Stimulated activated CD8-positive, alpha-beta memory T cell treated with anti-CD3 and anti-CD28 coated beads, Interleukin-7, amount 100 ng/mL, for 48 hours (primary cell): ENCODE results near the gene IFNL4.
"Not testable (repeated sequence)": the region's sequence is repeated elsewhere in the genome, so short reads cannot be mapped to it uniquely, and the experiment has no call there.

Experiments
- DNase-seq, 2 donors: peaks; one replicate each; pipeline ENCODE4 v3.0.0-alpha.2; 2020; ENCODE audit warnings: low read depth in 1 of 2; ENCODE audit errors: extremely low read depth in 1 of 2

The IFNL4 gene

DNA sequence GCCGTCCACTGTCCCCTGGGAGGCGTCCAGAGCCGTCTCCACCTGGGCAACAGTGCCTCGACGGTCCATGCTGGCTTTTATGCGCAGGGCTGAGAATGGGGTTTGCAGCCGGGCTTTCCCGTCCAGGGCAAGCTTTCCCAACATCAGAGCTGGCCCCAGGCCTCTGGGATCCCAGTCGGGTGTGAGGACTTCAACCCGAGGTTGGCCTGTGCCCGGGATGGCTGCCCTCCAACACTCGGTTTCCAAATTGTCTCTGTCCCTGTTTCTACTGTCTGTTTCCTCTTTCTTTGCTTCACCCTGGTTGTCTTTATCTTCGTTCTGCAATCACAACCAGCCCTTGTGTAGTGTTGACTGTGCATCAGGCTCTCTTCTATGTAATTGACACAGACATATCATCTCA lies at the start of gene IFNL4:
Gene IFNL4, minus strand, starts transcription at position 51 of the 400 bp plus-strand sequence.
- no peak for DNase-seq

DNA sequence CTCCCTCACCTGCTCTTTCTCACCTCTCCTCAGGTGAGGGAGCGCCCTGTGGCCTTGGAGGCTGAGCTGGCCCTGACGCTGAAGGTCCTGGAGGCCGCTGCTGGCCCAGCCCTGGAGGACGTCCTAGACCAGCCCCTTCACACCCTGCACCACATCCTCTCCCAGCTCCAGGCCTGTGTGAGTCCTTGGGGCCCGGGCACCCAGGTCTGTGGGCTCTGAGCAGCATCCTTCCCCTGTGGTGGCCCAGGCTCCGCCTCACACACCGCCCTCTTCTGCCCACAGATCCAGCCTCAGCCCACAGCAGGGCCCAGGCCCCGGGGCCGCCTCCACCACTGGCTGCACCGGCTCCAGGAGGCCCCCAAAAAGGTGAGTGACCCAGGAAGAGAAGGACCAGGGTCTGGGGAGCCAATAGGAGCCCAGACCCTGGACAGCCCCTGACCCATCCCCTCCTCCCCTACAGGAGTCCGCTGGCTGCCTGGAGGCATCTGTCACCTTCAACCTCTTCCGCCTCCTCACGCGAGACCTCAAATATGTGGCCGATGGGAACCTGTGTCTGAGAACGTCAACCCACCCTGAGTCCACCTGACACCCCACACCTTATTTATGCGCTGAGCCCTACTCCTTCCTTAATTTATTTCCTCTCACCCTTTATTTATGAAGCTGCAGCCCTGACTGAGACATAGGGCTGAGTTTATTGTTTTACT lies 49.4 kb upstream of the IFNL4 start:
- peak; percentile 47 for DNase-seq

DNA sequence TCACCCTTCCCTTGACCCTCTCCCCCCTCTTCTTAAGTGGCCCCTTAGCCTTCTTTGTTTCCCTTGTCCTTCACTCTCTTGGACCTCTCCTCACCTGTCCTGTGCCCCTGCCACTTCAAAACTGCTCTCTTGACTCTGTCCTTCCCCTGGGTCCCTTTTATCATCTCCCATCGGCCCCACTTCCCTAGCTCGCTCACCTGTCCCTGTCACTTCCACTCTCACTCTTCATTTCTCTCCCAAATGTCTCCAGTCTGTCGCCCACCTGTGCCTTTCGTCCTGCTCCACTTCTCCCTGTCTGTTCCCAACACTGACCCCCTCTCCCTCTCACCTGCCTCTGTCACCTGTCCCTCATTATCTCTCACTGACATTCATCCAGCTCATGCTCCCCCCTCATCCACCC lies 48.2 kb upstream of the IFNL4 start:
- DNase-seq = no peak

DNA sequence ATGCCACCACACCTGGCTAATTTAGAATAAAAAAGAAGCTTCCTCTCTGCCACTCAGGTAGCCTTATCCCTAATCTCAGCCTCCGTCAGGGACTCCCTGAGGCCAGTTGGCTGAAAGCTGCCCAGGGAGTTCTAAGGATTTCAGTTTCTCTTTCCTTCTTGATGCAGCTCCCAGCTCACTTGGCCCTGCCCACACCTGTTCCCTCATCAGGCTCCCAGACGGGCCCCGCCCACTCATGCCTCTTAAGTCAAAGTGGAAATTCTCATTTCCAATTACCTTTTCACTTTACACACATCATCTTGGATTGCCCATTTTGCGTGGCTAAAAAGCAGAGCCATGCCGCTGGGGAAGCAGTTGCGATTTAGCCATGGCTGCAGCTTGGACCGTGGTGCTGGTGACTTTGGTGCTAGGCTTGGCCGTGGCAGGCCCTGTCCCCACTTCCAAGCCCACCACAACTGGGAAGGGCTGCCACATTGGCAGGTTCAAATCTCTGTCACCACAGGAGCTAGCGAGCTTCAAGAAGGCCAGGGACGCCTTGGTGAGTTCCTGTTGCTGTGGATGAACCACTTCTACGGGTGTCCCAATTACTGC lies 47.5 kb upstream of the IFNL4 start, which contains the start of gene IFNL1:
Gene IFNL1, plus strand, starts transcription at position 353 of the 591 bp plus-strand sequence. Its CDS starts 15 bp downstream, at position 368.
- no peak for DNase-seq

DNA sequence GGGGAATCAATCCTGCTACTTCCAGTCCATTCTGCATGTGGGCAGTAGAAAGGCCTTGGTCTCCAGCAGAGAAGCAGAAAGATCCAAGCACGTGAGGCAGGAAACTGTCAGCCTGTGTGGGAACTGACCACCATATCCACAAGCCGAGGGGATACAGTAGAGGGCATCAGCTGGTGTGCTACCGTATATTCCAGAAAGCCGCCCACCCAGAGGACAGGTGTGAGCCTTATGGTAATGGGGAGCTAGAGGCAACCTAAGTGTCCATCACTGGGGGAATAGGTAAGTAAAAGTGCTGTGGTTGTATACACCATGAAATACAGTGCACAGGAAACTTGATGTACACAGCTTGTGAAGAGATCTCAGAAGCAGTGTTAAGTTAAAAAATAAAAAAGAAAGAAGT lies 44.7 kb upstream of the IFNL4 start:
- DNase-seq = no peak

DNA sequence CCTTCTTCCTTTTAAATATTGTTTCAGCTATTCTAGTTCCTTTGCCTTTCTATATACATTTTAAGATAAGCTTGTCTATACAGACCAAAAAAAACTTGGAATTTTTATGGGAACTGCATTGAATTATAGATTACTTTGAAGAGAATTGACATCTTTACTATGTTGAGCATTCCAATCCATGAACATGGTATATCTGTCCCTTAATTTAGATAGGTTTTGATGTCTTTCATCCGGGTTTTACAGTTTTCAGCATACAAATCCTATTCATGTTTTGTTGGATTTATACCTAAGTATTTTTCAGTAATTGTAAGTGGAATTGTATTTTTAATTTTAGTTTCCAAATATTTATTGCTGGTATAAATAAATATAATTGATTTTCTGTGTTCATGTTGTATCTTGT lies 35.4 kb upstream of the IFNL4 start:
- no peak for DNase-seq

DNA sequence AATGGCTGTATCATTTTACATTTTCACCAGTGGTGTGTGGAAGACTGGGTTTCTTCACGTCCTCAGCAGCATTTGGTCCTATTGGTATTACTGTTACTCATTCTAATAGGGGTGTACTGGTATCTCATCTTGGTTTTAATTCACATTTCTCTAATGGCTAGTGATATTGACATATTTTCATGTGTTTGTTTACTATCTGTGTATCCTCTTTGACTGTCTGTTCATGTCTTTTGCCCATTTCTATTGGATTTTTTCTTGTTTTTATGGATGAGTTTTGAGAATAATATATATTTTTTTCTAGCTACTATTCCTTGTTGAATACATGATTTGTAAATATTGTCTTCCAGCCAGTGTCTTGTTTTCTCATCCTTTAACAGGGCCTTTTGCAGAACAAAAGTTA lies 33.4 kb upstream of the IFNL4 start:
- DNase-seq = no peak

DNA sequence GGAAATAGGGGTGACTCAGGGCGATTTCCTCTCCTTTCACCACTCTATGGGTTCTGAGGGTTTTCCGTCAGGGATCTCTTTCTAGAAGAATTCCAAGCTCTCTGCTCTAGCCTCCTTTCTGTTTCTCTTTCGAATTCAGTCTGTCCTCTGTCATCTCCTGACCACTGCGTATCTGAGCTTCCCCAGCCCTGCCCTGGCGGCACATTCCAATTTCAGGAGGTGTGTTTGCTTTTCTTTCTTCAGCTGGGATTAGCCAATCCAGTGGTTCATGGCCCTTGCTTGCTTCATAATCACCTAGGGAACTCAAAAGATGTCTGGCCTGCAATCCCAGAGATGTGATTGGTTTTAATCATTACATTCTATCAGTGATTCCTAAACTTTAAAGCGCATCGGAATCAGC lies 28.9 kb upstream of the IFNL4 start:
- no peak for DNase-seq

DNA sequence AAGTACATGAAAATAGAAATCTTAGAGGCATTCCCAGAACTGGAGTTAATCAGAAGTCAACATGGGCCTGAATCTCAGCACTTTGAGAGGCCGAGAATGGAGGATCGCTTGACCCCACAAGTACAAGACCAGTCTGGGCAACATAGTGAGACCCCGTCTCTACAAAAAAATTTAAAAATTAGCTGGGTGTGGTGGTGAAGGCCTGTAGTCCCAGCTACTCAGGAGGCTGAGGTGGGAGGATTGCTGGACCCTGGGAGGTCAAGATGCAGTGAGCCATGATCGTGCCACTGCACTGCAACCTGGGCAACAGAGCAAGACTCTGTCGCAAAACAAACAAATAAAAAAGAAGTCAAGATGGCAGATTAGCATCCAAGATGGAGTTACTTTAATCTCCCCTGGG lies 28.1 kb upstream of the IFNL4 start:
- DNase-seq = no peak

DNA sequence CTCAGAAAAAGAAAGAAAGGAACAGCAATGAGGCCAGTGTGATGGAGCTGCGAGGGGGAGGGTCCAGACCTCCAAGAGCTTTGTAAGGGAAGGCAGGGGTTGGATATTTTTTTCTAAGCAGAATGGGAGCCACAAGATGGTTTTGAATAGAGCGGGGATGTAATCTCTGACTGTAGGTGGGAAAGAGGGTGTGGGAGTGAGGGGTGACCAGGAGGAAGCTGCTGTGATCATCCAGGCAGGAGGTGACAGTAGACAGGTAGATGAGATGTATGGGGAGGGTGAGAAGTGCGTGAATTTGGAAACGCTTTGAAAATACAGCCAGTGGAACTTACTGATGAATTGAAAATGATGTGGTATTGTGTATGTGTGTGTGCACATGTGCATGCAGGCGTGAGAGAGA lies 26.9 kb upstream of the IFNL4 start:
- no peak for DNase-seq

DNA sequence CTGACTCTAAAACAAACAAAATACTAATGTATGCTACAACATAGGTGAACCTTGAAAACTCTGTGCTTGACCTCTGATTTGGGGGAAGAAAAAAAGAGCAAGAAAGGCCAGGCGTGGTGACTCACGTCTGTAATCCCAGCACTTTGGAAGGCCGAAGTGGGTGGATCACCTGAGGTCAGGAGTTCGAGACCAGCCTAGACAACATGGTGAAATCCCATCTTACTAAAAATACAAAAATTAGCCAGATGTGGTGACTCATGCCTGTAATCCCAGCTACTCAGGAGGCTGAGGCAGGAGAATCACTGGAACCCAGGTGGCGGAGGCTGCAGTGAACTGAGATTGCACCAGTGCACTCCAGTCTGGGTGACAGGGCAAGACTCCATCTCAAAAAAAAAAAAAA lies 25.2 kb upstream of the IFNL4 start:
- DNase-seq = not testable (repeated sequence)

DNA sequence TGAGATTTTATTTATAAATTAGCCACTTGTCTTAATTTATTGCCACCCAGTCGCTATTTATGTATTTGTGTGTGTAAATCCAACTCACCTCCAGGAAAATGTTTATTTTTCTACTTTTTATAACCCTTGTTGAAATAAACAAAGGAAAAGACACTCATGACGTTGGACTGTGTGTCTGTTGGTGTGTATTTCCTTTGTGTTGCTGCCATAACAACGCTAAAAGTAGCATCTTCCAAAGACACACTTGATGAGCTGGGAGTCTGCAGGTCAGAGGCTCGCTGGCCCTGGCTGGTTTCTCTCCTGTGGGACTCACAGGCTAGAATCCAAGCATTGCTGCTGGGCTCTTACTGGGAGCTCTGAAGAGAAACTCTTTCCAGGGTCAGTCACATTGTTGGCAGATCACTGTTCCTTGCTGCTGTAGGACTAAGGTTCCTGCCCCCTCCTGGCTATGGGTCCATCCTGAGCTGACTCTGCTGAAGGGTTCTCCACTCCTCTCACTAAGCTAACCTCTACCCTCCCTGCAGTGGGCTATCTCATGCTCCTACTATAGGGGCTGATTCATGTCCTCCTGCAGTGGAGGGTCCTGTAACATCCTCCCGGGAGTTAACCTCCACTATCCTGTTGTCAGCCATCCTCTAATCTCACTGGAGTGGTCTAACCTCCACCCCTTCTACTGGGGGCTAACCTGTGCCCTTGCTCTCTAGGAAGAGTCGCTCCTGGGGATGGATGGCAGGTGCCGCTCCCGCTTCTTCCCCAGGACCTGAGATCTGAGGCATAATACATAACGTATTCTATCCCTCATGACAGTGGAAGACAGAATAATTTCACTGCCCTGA lies 21.6 kb upstream of the IFNL4 start:
- DNase-seq = no peak

DNA sequence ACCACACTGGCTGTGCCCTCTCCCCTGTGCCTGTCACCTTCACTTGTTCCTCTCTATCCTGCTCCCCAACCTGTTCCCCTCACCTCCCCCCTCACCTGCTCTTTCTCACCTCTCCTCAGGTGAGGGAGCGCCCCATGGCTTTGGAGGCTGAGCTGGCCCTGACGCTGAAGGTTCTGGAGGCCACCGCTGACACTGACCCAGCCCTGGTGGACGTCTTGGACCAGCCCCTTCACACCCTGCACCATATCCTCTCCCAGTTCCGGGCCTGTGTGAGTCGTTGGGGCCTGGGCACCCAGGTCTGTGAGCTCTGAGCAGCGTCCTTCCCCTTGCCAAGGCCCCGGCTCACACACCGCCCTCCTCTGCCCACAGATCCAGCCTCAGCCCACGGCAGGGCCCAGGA lies 20.7 kb upstream of the IFNL4 start:
- DNase-seq = not testable (repeated sequence)

DNA sequence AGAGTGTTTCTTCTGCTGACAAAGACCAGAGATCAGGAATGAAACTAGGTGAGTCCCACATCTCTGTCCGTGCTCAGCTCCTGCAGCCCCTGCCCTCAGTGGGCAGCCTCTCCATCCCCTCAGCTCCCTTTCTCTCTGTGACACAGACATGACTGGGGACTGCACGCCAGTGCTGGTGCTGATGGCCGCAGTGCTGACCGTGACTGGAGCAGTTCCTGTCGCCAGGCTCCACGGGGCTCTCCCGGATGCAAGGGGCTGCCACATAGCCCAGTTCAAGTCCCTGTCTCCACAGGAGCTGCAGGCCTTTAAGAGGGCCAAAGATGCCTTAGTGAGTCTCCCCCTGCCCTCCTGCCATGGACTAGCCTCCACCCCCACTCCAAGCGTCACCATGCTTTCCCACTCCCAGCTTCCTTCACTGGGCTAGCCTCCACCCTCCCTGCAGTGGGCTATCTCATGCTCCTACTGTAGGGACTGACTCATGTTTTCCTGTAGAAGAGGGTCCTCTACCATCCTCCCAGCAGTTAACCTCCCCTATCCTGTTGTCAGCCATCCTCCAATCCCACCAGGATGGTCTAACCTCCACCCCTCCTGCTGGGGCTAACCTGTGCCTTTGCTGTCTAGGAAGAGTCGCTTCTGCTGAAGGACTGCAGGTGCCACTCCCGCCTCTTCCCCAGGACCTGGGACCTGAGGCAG lies 20.0 kb upstream of the IFNL4 start:
- DNase-seq = not testable (repeated sequence)

DNA sequence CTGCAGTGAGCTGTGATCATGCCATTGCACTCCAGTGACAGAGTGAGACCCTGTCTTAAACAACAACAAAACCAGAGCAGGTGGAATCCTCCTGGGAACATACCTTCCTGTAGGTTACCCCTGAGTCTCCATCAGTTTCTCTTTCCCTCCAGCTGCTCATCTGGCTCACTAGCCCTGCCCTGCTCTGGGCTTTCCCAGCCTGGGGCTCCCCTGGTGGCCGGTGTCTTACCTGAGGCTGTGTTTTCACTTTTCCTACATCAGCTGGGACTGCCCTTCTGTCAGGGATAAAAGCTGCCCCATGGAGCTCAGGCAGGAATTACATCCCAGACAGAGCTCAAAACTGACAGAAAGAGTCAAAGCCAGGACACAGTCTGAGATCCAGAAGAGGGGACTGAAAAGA lies 19.4 kb upstream of the IFNL4 start, which contains the start of gene IFNL2:
Gene IFNL2, plus strand, starts transcription at position 312 of the 400 bp plus-strand sequence. CDS start 173 bp downstream, outside the sequence.
- not testable (repeated sequence) for DNase-seq

DNA sequence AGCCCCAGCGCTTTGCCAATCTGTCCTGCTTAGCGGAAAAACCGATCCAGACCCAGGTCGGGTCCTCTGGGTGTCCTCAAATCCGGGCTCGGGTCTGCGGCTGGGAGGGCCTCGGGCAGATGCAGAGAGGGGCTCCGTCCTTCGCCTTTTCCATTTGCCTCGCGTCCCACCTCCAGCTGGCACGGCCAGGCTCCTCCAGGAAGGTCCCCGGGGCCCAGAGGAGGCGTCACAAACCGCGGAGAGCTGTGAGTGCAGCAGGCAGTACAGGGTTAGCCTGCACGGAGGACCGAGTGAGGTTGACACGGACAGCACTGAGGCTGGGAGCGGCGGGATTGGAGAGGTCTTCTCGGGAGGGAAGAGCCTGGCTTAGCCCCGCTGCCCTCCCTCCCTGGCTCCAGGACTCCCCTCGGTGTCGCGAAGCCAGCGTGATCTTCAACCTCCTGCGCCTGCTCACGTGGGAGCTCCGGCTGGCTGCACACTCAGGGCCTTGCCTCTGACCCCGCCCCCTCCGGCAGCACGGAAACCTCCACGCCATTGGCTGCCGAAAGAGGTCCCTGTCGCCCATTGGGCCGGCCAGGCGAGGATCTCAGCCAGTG lies 16.8 kb upstream of the IFNL4 start:
- DNase-seq = no peak

DNA sequence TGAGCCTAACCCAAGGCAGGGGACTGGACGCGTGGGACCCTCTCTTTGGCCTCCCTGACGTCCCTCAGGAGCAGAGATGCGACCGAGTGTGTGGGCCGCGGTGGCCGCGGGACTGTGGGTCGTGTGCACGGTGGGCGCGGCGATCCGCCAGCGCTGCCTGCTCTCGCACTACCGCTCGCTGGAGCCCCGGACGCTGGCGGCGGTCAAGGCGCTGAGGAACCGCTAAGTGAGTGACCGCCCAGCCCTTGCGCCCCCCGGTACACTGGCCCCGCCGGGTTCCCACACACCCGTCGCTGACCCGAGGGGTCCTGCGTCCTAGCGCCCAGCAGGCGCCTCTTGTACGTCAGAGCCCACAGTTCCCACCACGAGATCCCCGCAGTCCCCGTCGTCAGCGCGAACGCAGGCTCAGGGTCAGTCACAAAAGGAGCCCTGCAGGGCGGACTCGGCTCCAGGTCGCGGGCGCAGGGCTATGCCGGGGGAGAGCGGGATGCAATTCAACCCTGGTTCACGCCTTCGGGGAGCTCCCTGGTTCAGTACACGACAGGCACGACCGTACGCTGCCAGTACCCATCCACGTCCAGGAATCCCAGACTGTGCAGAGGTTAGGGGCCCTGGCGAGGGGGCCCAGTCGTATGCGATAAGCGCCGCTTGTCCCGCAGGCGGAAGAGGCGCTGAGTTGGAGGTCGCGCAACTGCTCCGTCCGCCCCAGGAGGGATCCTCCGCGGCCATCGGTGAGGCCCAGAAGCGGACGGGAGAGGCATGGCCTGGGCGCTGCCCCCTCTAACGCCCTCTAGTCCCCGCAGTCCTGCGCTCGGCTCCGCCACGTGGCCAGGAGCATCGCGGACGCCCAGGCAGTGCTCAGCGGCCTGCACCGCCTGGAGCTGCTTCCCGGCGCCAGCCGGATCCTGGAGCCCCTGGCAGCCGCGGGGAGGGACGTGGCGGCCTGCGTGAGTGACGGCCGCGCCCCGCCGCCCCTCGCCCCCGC lies 15.9 kb upstream of the IFNL4 start:
- no peak for DNase-seq

DNA sequence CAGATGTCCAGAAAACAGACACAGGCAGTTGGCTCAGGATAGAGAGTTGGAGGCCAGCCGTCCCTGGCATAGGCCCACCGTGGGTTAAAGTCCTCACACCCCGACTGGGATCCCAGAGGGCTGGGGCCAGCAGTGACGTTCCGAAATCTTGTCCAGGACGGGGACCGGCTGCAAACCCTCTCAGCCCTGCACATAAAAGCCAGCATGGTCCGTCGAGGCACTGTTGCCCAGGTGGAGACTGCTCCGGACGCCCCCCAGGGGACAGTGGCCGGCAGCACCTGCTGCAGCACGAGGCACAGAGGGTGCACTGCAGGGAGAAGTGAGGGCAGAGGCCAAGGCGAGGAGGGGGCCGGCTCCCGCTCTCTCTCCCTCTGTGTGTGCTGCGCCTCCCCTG lies 15.3 kb upstream of the IFNL4 start:
- no peak for DNase-seq

DNA sequence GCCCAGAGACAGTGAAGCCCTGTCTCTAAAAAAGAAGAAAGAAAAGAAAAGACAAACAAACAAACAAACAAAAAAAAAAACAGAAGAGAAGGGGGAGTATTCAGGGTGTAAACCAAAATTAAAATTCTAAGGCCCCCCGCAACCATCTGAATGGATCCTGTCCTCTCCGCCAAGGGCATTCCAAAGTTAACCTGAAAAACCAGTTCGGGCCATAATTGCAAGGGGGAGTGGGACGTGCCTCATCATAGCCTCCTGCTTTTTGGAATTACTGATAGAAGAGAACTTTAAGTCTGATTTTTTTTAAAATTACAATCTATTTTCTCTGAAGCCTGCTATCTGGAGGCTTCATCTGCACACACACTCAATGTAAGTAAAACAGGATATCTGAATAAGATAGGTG lies 13.8 kb upstream of the IFNL4 start:
- DNase-seq = no peak

DNA sequence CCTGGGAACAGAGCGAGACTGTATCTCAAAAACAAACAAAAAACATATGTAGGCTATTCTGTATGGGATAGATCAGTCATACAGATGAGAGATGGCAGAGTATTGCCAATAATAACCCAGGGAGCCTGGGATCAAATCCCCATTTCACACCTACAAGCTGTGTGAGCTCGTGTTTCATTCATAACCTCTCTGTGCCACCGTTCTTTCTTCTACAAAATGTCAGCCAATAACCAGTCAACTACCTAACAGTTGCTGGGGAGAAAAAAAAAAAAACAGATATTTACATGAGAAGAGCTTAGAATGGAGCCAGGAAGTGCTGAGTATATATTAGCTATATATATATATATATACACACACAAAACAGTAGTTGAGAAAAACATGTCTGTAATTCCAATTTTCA lies 13.0 kb upstream of the IFNL4 start:
- no peak for DNase-seq
